IMR-90 (cell line): Measurements from ENCODE around the gene HPF1. TPM values are rescaled to one million over a fixed set of nuclear protein-coding genes. Genes with fewer than 3 reads are reported as not detected.

Source experiments
- ATAC-seq: fragments of 200-7000 bp; cut with Tn5 transposase; 2 replicates; pipeline ENCODE4 v1.9.1; 2020; ENCODE audit warnings: low read depth, mild to moderate bottlenecking, moderate library complexity
- BruUV-seq: library from RNA; stranded (reverse); fragments of 400-500 nt; replicated peaks from 2 replicates; lab custom pipeline; 2021; lab: Mats Ljungman, UMichigan
- CTCF ChIA-PET: fragments of 300-600 bp; formaldehyde crosslinking; extraction: SDS; loops from one replicate; lab custom pipeline; 2021; ENCODE audit warnings: antibody characterized with exemption; lab: Yijun Ruan, JAX
- POLR2A ChIA-PET: fragments of 300-600 bp; sonication (Branson Sonifier 250); formaldehyde crosslinking; loops from one replicate; lab custom pipeline; 2022; ENCODE audit warnings: antibody characterized with exemption; ENCODE audit not compliant: unreplicated experiment; lab: Charles Lee
- DNase-seq: peaks from one replicate; pipeline ENCODE4 v3.0.0; 2013
- H2AFZ ChIP-seq: replicated peaks from 2 replicates; pipeline ENCODE3; 2013; ENCODE audit warnings: low read length, mild to moderate bottlenecking; ENCODE audit not compliant: poor library complexity
- H2AK5ac ChIP-seq: 2 replicates; pipeline ENCODE4 v1.6.1; 2013; ENCODE audit warnings: low read depth, low read length, inconsistent platforms
- H2AK9ac ChIP-seq: replicated peaks from 2 replicates; pipeline ENCODE3; 2013; ENCODE audit warnings: mild to moderate bottlenecking, low read depth, low read length, moderate library complexity; ENCODE audit not compliant: poor library complexity
- H2BK120ac ChIP-seq: 2 replicates; pipeline ENCODE4 v1.6.1; 2013; ENCODE audit warnings: low read depth, low read length, inconsistent platforms
- H2BK15ac ChIP-seq: 3 replicates; pipeline ENCODE4 v1.6.1; 2013; ENCODE audit warnings: low read depth, low read length, inconsistent platforms
- H2BK20ac ChIP-seq: 2 replicates; pipeline ENCODE4 v1.6.1; 2013; ENCODE audit warnings: low read depth, mild to moderate bottlenecking, inconsistent platforms, low read length, moderate library complexity
- H2BK5ac ChIP-seq: 2 replicates; pipeline ENCODE4 v1.6.1; 2013; ENCODE audit warnings: mild to moderate bottlenecking, low read depth, low read length, inconsistent platforms; ENCODE audit not compliant: poor library complexity, severe bottlenecking
- H3K14ac ChIP-seq: replicated peaks from 2 replicates; pipeline ENCODE4 v1.6.1; 2013; ENCODE audit warnings: low read depth, low read length, inconsistent platforms
- H3K18ac ChIP-seq: 2 replicates; pipeline ENCODE4 v1.6.1; 2013; ENCODE audit warnings: low read depth, low read length, control low read depth
- H3K23ac ChIP-seq: 2 replicates; pipeline ENCODE4 v1.6.1; 2013; ENCODE audit warnings: low read depth, low read length, inconsistent platforms
- H3K27ac ChIP-seq: 2 replicates; pipeline ENCODE4 v1.5.1; 2013; ENCODE audit warnings: mild to moderate bottlenecking, control low read depth, low read length; ENCODE audit not compliant: insufficient read depth
- H3K27me3 ChIP-seq: 2 replicates; pipeline ENCODE4 v1.6.1; 2013; ENCODE audit warnings: low read length; ENCODE audit not compliant: control insufficient read depth, insufficient read depth
- H3K36me3 ChIP-seq: 2 replicates; pipeline ENCODE4 v1.6.1; 2013; ENCODE audit warnings: low read length, mixed read lengths; ENCODE audit not compliant: control insufficient read depth, insufficient read depth
- H3K4ac ChIP-seq: 2 replicates; pipeline ENCODE4 v1.6.1; 2013; ENCODE audit warnings: low read depth, low read length, inconsistent platforms
- H3K4me1 ChIP-seq: 2 replicates; pipeline ENCODE4 v1.6.1; 2013; ENCODE audit warnings: low read length, mixed read lengths; ENCODE audit not compliant: control insufficient read depth, insufficient read depth
- H3K4me2 ChIP-seq: 2 replicates; pipeline ENCODE4 v1.6.1; 2013; ENCODE audit warnings: low read depth, mild to moderate bottlenecking, control low read depth, low read length, moderate library complexity
- H3K4me3 ChIP-seq: 2 replicates; pipeline ENCODE4 v1.5.1; 2013; ENCODE audit warnings: low read depth, mild to moderate bottlenecking, control low read depth, low read length, moderate library complexity; ENCODE audit not compliant: insufficient read depth
- H3K56ac ChIP-seq: 2 replicates; pipeline ENCODE4 v1.6.1; 2013; ENCODE audit warnings: low read length, inconsistent platforms; ENCODE audit not compliant: insufficient read depth; ENCODE audit errors: extremely low read depth
- H3K79me1 ChIP-seq, 2 experiments: 2 replicates each; pipeline ENCODE4 v1.6.1; 2013; ENCODE audit warnings: low read length in 2 of 2, inconsistent platforms in 1 of 2, low read depth in 1 of 2
- H3K9ac ChIP-seq: 2 replicates; pipeline ENCODE4 v1.6.1; 2013; ENCODE audit warnings: low read depth, low read length, control low read depth
- H3K9me1 ChIP-seq: 2 replicates; pipeline ENCODE4 v1.6.1; 2013; ENCODE audit warnings: low read length, inconsistent platforms; ENCODE audit not compliant: insufficient read depth
- H3K9me3 ChIP-seq: 2 replicates; pipeline ENCODE4 v1.6.1; 2013; ENCODE audit warnings: low read length; ENCODE audit not compliant: control insufficient read depth, insufficient read depth
- H4K20me1 ChIP-seq: 2 replicates; pipeline ENCODE4 v1.6.1; 2013; ENCODE audit warnings: low read length, inconsistent platforms; ENCODE audit not compliant: insufficient read depth
- H4K5ac ChIP-seq: 2 replicates; pipeline ENCODE4 v1.6.1; 2013; ENCODE audit warnings: mild to moderate bottlenecking, low read depth, low read length, control low read depth
- H4K8ac ChIP-seq, 2 experiments: 2 replicates each; pipeline ENCODE4 v1.6.1; 2013; ENCODE audit warnings: low read depth in 2 of 2, low read length in 2 of 2, control low read depth in 1 of 2, inconsistent platforms in 1 of 2
- H4K91ac ChIP-seq: 2 replicates; pipeline ENCODE4 v1.6.1; 2013; ENCODE audit warnings: low read depth, low read length, inconsistent platforms; ENCODE audit not compliant: insufficient read depth
- CEBPB ChIP-seq: IDR thresholded peaks from 2 replicates; pipeline ENCODE4 v1.6.1; 2012; ENCODE audit warnings: low read depth, low read length, improper control_type of control experiment
- CTCF ChIP-seq: conservative IDR thresholded peaks from 2 replicates; pipeline ENCODE4 v1.5.1; 2012; ENCODE audit warnings: mild to moderate bottlenecking, low read depth, low read length, improper control_type of control experiment
- MAFK ChIP-seq: IDR thresholded peaks from 2 replicates; pipeline ENCODE4 v1.6.1; 2012; ENCODE audit warnings: low read depth, low read length, improper control_type of control experiment
- MXI1 ChIP-seq: IDR thresholded peaks from 2 replicates; pipeline ENCODE4 v1.6.1; 2012; ENCODE audit warnings: low read depth, mild to moderate bottlenecking, low read length, moderate library complexity, borderline replicate concordance
- RAD21 ChIP-seq: IDR thresholded peaks from 2 replicates; pipeline ENCODE4 v1.6.1; 2012; ENCODE audit warnings: low read length, improper control_type of control experiment
- SMC3 ChIP-seq: fragments of 150-350 bp; IDR thresholded peaks from 2 replicates; pipeline ENCODE4 v1.6.1; 2016; ENCODE audit warnings: low read depth, mild to moderate bottlenecking, antibody characterized with exemption, low read length, moderate library complexity
- WGBS, 2 experiments: methylation state at CpG; one replicate each; pipeline versions ENCODE4 v1.1.5 to v1.1.7; 2013; ENCODE audit warnings: missing lambda C conversion rate in 2 of 2; ENCODE audit not compliant: insufficient read length in 1 of 2; ENCODE audit errors: extremely low coverage in 2 of 2; 5-methylcytosine and 5-hydroxymethylcytosine counted together
- dilution Hi-C: fragments of 300-500 bp; cut with HindIII; formaldehyde crosslinking; loops from one replicate; pipeline ENCODE4 v1.14.3; 2018; ENCODE audit warnings: low sequenced_read_pairs; ENCODE audit not compliant: unreplicated experiment
- in situ Hi-C: fragments of 300-500 bp; cut with MboI; formaldehyde crosslinking; loops from 3 replicates; pipeline ENCODE4 v1.14.3; 2019; ENCODE audit warnings: low sequenced_read_pairs, inconsistent platforms, mixed read lengths
- intact Hi-C: fragments of 100-400 bp; cut with micrococcal nuclease; formaldehyde crosslinking; loops from 2 replicates; pipeline ENCODE4 v1.10.0; 2022
- polyA plus RNA-seq, 3 experiments: library from polyadenylated mRNA; depleted of rRNA; stranded (reverse); fragments of >200 nt; gene quantifications; 2 replicates each; pipeline ENCODE4 v1.2.3, GENCODE V29; 2012; ENCODE audit warnings: low replicate concordance in 1 of 3
- total RNA-seq: library from RNA; depleted of rRNA; stranded (reverse); fragments of >200 nt; gene quantifications from 2 replicates; pipeline ENCODE4 v1.2.3, GENCODE V29; 2012

The HPF1 gene
- total and polyA plus RNA-seq, 2 of the 4 experiments (the other 2 are of a cell fraction) = 15.2 to 24.9 TPM

GRCh38 chr4:169791527-169792156 is 33.9 kb upstream of the HPF1 start:
- intact Hi-C loops (loop anchor here (1.0 to 2.0 kb wide), 2 partner anchors 171 to 178 kb away; partner anchors contain the start of gene CLCN3), in situ Hi-C loops (no loop called here), dilution Hi-C loops (no loop called here)
- Histone ChIP-seq H2BK120ac (no peak overlapping the region), H4K5ac (no peak overlapping the region), H3K9me3 (no peaks in the 10 kb centered on the region), H3K4ac (no peak overlapping the region), H3K4me1 (no peaks in the 10 kb centered on the region), H3K9ac (peak overlapping the region; percentile 63; the same call in 1 of the 2 replicates), H3K27me3 (peaks cover 2% of the 10 kb centered on the region), H2BK20ac (no peak overlapping the region), H3K27ac (no peak overlapping the region), H4K20me1 (no peaks in the 10 kb centered on the region), H3K56ac (no peak overlapping the region), H3K18ac (no peak overlapping the region), H2AK5ac (no peak overlapping the region), H2BK15ac (no peak overlapping the region), H2AFZ (peak overlapping the region; percentile 79), H3K14ac (no peak overlapping the region), H3K4me2 (peak overlapping the region; percentile 90), H4K8ac (no peak overlapping the region), H3K9me1 (no peaks in the 10 kb centered on the region), H3K36me3 (no peaks in the 10 kb centered on the region), H2BK5ac (no peak overlapping the region), H3K23ac (no peak overlapping the region), H2AK9ac (no peak overlapping the region), H4K91ac (no peak overlapping the region), H3K4me3 (peak overlapping the region; percentile 18), H3K79me1 (no peaks in the 10 kb centered on the region)
- CTCF ChIA-PET = interaction anchor here (0.7 to 1.4 kb wide), 3 partner anchors 19 to 257 kb away, joined by 3 to 8 read pairs (median 4); no protein-coding TSS in a partner anchor
- peak; percentile 55 for DNase-seq
- POLR2A ChIA-PET = no interaction called here
- 5% methylated on average over 21 of the region's 29 CpGs; no CpG with 5 or more reads in 1 of the 2 experiments for WGBS, 2 experiments
- peak; percentile 92 for ATAC-seq
- BruUV-seq = no TSS peak
- no peak for TF ChIP-seq MXI1
- peak; percentile 56 for TF ChIP-seq CTCF
- TF ChIP-seq RAD21 = peak; percentile 16; the same call in 1 of the 2 replicates
- TF ChIP-seq CEBPB = no peak
- TF ChIP-seq MAFK = peak; percentile 77
- TF ChIP-seq SMC3 = peak; percentile 44; the same call in 1 of the 2 replicates
